ENCODE data around the gene LCA5. TPM values are rescaled to one million over a fixed set of nuclear protein-coding genes. Genes with fewer than 3 reads are reported as not detected.

Gene LCA5
- total RNA-seq, 1 experiment from 2014 or later = 10.9 TPM

DNA sequence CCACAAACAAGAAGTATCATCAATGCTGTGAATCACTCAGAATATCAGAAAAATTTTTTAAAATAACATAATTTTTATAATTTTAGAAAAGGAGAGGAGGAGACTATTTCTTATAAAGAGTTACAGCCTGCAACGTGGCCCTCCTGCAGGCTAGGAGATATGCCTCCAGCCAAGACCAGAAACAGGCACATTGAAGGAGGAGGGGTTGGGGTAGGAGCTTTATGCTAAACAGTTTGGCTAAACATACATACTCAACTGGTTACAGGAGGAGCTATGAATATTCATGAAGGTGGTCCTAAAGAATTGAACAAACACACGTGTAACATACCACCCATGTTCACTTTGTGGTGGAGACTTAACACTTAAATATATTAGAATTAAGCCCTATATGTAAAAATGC, 14.2 kb upstream of the LCA5 start:
- no TSS peak for BruUV-seq (replicated peaks)
- ChIA-PET CTCF (no interaction called here), POLR2A (no interaction called here)
- Mint-ChIP-seq H3K27me3 (ENCODE audit: insufficient read depth, unreplicated experiment) (no peaks in the 10 kb centered on the region), H3K36me3 (ENCODE audit: insufficient read depth, unreplicated experiment) (peaks cover 17% of the 10 kb centered on the region), H3K27ac (ENCODE audit: unreplicated experiment) (no peak overlapping the region), H3K9me3 (ENCODE audit: unreplicated experiment) (no peaks in the 10 kb centered on the region), H3K4me3 (ENCODE audit: unreplicated experiment) (no peak overlapping the region), H3K4me1 (ENCODE audit: low read depth, unreplicated experiment) (no peaks in the 10 kb centered on the region)
- no peak for DNase-seq
- TF ChIP-seq, protein P1, sequence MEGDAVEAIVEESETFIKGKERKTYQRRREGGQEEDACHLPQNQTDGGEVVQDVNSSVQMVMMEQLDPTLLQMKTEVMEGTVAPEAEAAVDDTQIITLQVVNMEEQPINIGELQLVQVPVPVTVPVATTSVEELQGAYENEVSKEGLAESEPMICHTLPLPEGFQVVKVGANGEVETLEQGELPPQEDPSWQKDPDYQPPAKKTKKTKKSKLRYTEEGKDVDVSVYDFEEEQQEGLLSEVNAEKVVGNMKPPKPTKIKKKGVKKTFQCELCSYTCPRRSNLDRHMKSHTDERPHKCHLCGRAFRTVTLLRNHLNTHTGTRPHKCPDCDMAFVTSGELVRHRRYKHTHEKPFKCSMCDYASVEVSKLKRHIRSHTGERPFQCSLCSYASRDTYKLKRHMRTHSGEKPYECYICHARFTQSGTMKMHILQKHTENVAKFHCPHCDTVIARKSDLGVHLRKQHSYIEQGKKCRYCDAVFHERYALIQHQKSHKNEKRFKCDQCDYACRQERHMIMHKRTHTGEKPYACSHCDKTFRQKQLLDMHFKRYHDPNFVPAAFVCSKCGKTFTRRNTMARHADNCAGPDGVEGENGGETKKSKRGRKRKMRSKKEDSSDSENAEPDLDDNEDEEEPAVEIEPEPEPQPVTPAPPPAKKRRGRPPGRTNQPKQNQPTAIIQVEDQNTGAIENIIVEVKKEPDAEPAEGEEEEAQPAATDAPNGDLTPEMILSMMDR (IDR thresholded peaks at IDR 0.05; ENCODE audit: insufficient read depth in 1 of 2, low read depth in 1 of 2, low read length in 1 of 2, severe bottlenecking in 1 of 2, unreplicated experiment in 1 of 2) = no peak
- Histone ChIP-seq H3K4me1 (peaks cover 4% of the 10 kb centered on the region; the same call in 1 of the 2 replicates), H3K27me3 (replicated peaks; ENCODE audit: control insufficient read depth, insufficient read depth, low read length) (no peaks in the 10 kb centered on the region), H3K9me3 (no peaks in the 10 kb centered on the region), H3K36me3 (ENCODE audit: control insufficient read depth, insufficient read depth, low read length) (no peaks in the 10 kb centered on the region; the same call in 1 of the 2 replicates), H3K4me3 (ENCODE audit: low read depth, low read length) (no peak overlapping the region)
- intact Hi-C loops (cut with micrococcal nuclease; ENCODE audit: unreplicated experiment) = no loop called here

DNA sequence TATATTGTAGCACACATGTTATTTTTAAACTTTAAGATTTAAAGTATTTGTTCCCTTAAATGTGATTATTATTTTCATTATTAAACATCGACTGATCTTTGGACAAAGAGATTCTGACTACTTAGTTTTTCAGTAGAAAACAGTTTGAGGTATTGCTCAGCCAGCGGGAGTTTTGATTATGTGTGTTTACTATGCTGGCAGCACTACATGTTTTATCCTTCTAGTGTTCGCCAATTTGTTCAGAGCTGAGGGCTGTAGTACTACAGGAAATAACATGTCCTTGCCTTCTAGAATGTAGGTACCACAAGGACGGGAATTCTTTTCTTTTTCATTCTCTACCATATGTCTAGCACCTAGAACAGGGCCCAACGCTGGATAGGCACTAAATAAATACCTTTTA, 11.1 kb upstream of the LCA5 start:
- H3K36me3 Mint-ChIP-seq (ENCODE audit: insufficient read depth, unreplicated experiment) = peaks cover 21% of the 10 kb centered on the region
- CTCF ChIA-PET = no interaction called here
- POLR2A ChIA-PET = no interaction called here
- H3K27ac Mint-ChIP-seq (ENCODE audit: unreplicated experiment) = no peak overlapping the region
- no peak for DNase-seq
- H3K27me3 Mint-ChIP-seq (ENCODE audit: insufficient read depth, unreplicated experiment) = no peaks in the 10 kb centered on the region
- TF ChIP-seq, protein P1 (IDR thresholded peaks at IDR 0.05; ENCODE audit: insufficient read depth in 1 of 2, low read depth in 1 of 2, low read length in 1 of 2, severe bottlenecking in 1 of 2, unreplicated experiment in 1 of 2) = no peak
- intact Hi-C loops (cut with micrococcal nuclease; ENCODE audit: unreplicated experiment) = loop anchor here (5.0 kb wide), 1 partner anchor 246 kb away; no protein-coding TSS in a partner anchor
- no TSS peak for BruUV-seq (replicated peaks)
- no peaks in the 10 kb centered on the region for H3K27me3 ChIP-seq (replicated peaks; ENCODE audit: control insufficient read depth, insufficient read depth, low read length)
- no peaks in the 10 kb centered on the region for H3K9me3 Mint-ChIP-seq (ENCODE audit: unreplicated experiment)
- H3K4me3 Mint-ChIP-seq (ENCODE audit: unreplicated experiment) = no peak overlapping the region
- H3K4me1 Mint-ChIP-seq (ENCODE audit: low read depth, unreplicated experiment) = peaks cover 14% of the 10 kb centered on the region
- no peak overlapping the region for H3K4me3 ChIP-seq (ENCODE audit: low read depth, low read length)
- H3K4me1 ChIP-seq = peaks cover 23% of the 10 kb centered on the region
- no peaks in the 10 kb centered on the region for H3K9me3 ChIP-seq
- H3K36me3 ChIP-seq (ENCODE audit: control insufficient read depth, insufficient read depth, low read length) = no peaks in the 10 kb centered on the region; the same call in 1 of the 2 replicates

DNA sequence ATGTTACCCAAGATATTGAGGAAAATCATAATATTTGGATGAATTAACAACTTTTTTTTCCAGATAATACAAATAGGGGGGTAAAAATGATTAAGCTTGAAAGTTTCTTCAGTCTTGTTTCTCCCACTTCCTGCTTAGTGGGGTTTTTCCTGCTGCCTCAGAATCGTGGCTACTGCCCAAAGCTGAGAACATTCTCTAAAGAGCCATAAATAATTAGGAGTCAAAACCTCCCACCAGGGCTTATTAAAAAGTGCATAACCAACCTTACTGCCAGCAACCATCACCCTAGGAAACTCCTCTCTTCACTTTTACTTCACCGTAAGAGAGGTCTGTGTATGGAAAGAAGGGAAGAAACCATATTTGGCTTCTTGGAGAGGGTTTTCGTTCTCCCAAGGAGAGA, 9.0 kb upstream of the LCA5 start:
- peaks cover 22% of the 10 kb centered on the region for H3K4me1 ChIP-seq
- H3K4me3 Mint-ChIP-seq (ENCODE audit: unreplicated experiment) = no peak overlapping the region
- no peaks in the 10 kb centered on the region for H3K9me3 ChIP-seq
- no TSS peak for BruUV-seq (replicated peaks)
- ChIA-PET CTCF (no interaction called here), POLR2A (interaction anchor here (0.6 kb wide), 1 partner anchor 130 kb away, joined by 4 read pairs; no protein-coding TSS in a partner anchor)
- H3K4me1 Mint-ChIP-seq (ENCODE audit: low read depth, unreplicated experiment) = peaks cover 14% of the 10 kb centered on the region
- H3K36me3 Mint-ChIP-seq (ENCODE audit: insufficient read depth, unreplicated experiment) = peaks cover 21% of the 10 kb centered on the region
- intact Hi-C loops (cut with micrococcal nuclease; ENCODE audit: unreplicated experiment) = loop anchor here (5.0 kb wide), 1 partner anchor 244 kb away; no protein-coding TSS in a partner anchor
- no peaks in the 10 kb centered on the region for H3K27me3 Mint-ChIP-seq (ENCODE audit: insufficient read depth, unreplicated experiment)
- H3K36me3 ChIP-seq (ENCODE audit: control insufficient read depth, insufficient read depth, low read length) = no peaks in the 10 kb centered on the region; the same call in 1 of the 2 replicates
- no peak for DNase-seq
- TF ChIP-seq, protein P1 (IDR thresholded peaks at IDR 0.05; ENCODE audit: insufficient read depth in 1 of 2, low read depth in 1 of 2, low read length in 1 of 2, severe bottlenecking in 1 of 2, unreplicated experiment in 1 of 2) = no peak
- no peak overlapping the region for H3K4me3 ChIP-seq (ENCODE audit: low read depth, low read length)
- no peaks in the 10 kb centered on the region for H3K27me3 ChIP-seq (replicated peaks; ENCODE audit: control insufficient read depth, insufficient read depth, low read length)
- peak overlapping the region; percentile 50 for H3K27ac Mint-ChIP-seq (ENCODE audit: unreplicated experiment)
- no peaks in the 10 kb centered on the region for H3K9me3 Mint-ChIP-seq (ENCODE audit: unreplicated experiment)
